NB4 (cell line): ENCODE results near the gene EHBP1L1.

Experiments
- POLR2A ChIP-seq: IDR thresholded peaks from 2 replicates; pipeline ENCODE4 v1.6.1; 2011; ENCODE audit warnings: mild to moderate bottlenecking; ENCODE audit not compliant: insufficient read length; ENCODE audit errors: extremely low read depth
- TF ChIP-seq, protein P1 (sequence below): IDR thresholded peaks from one replicate; pipeline ENCODE4 v1.5.1; 2012; ENCODE audit warnings: low read depth, low read length
- TF ChIP-seq, protein P2 (sequence below): IDR thresholded peaks from 2 replicates; pipeline ENCODE4 v1.6.1; 2011; ENCODE audit warnings: low read depth, low read length

DNA sequence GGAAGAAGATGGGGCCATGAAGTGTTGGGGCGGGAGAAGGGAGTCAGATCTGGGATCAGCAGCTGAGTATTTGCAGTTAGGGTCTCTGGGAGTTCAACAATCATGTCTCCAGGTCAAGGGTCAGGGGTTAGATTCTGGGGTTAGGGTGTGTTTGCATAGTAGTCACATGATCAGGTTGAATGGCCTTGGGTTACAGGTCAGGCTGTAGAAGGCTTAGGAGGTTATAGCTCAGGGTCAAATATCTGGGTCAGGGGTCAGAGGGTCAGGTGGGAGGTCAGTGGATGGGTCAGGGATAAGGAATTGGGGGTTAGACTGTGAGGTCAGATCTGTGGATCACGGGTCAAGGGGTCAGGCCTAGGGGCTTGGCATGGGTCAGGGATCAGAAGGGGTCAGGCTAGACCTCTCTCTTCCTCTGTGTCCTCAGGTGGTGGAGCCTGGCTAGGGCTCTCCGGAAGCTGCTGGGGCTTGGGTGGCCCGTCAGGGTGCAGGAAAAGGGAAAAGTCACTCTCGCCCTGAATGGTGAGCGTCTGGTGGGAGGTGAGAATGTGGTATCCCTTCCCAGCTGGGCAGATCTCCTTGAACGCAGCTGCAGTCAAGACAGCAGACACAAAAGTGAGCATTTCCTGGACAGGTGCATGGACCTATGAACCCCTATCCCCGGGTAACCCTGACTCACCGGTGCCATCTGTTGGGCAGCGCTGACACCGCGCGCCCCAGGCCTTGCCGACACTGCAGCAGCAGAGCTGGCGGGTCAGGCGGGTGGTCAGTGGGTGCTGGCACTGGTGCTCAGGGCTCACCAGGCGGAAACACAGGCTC lies 24.1 kb upstream of the EHBP1L1 start:
- TF ChIP-seq POLR2A = no peak
- TF ChIP-seq, protein P1, sequence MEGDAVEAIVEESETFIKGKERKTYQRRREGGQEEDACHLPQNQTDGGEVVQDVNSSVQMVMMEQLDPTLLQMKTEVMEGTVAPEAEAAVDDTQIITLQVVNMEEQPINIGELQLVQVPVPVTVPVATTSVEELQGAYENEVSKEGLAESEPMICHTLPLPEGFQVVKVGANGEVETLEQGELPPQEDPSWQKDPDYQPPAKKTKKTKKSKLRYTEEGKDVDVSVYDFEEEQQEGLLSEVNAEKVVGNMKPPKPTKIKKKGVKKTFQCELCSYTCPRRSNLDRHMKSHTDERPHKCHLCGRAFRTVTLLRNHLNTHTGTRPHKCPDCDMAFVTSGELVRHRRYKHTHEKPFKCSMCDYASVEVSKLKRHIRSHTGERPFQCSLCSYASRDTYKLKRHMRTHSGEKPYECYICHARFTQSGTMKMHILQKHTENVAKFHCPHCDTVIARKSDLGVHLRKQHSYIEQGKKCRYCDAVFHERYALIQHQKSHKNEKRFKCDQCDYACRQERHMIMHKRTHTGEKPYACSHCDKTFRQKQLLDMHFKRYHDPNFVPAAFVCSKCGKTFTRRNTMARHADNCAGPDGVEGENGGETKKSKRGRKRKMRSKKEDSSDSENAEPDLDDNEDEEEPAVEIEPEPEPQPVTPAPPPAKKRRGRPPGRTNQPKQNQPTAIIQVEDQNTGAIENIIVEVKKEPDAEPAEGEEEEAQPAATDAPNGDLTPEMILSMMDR = peak; percentile 64
- TF ChIP-seq, protein P2, sequence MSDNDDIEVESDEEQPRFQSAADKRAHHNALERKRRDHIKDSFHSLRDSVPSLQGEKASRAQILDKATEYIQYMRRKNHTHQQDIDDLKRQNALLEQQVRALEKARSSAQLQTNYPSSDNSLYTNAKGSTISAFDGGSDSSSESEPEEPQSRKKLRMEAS = no peak
